ENCODE data around the gene ZNF521.

The ZNF521 gene

GRCh38 chr18:25177631-25178030 is 174.3 kb downstream of the ZNF521 start:
- no peak for TF ChIP-seq ZNF274 (IDR thresholded peaks at IDR 0.05; ENCODE audit: low read depth, low read length)
- H3K4me3 ChIP-seq (ENCODE audit: low read length): no peak overlapping the region

GRCh38 chr18:25176518-25177042 is 175.4 kb downstream of the ZNF521 start:
- no peak for TF ChIP-seq ZNF274 (IDR thresholded peaks at IDR 0.05; ENCODE audit: low read depth, low read length)

GRCh38 chr18:25175558-25176517 is 176.1 kb downstream of the ZNF521 start:
- no peak overlapping the region for H3K4me3 ChIP-seq (ENCODE audit: low read length)
- no peak for TF ChIP-seq ZNF274 (IDR thresholded peaks at IDR 0.05; ENCODE audit: low read depth, low read length)

More at GRCh38 chr18:25176518-25177042, 175.4 kb downstream of the ZNF521 start:
- H3K4me3 ChIP-seq (ENCODE audit: low read length): no peak overlapping the region

GRCh38 chr18:25174324-25174723 is 177.6 kb downstream of the ZNF521 start:
- no peak overlapping the region for H3K4me3 ChIP-seq (ENCODE audit: low read length)
- no peak for TF ChIP-seq ZNF274 (IDR thresholded peaks at IDR 0.05; ENCODE audit: low read depth, low read length)

- TF ChIP-seq ZNF274 (IDR thresholded peaks at IDR 0.05; ENCODE audit: low read depth, low read length): no peak
Measured at GRCh38 chr18:25171334-25171733, 180.6 kb downstream of the ZNF521 start.

GRCh38 chr18:25170402-25170801 is 181.6 kb downstream of the ZNF521 start:
- TF ChIP-seq ZNF274 (IDR thresholded peaks at IDR 0.05; ENCODE audit: low read depth, low read length): no peak
- no peak overlapping the region for H3K4me3 ChIP-seq (ENCODE audit: low read length)

More at GRCh38 chr18:25171334-25171733, 180.6 kb downstream of the ZNF521 start:
- no peak overlapping the region for H3K4me3 ChIP-seq (ENCODE audit: low read length)

- TF ChIP-seq ZNF274 (IDR thresholded peaks at IDR 0.05; ENCODE audit: low read depth, low read length): no peak
- no peak overlapping the region for H3K4me3 ChIP-seq (ENCODE audit: low read length)
Measured at GRCh38 chr18:25169701-25170100, 182.3 kb downstream of the ZNF521 start.

- H3K4me3 ChIP-seq (ENCODE audit: low read length): no peak overlapping the region
- no peak for TF ChIP-seq ZNF274 (IDR thresholded peaks at IDR 0.05; ENCODE audit: low read depth, low read length)
Measured at GRCh38 chr18:25167612-25168410, 184.2 kb downstream of the ZNF521 start.

- TF ChIP-seq ZNF274 (IDR thresholded peaks at IDR 0.05; ENCODE audit: low read depth, low read length): no peak
- no peak overlapping the region for H3K4me3 ChIP-seq (ENCODE audit: low read length)
Measured at GRCh38 chr18:25166113-25166512, 185.9 kb downstream of the ZNF521 start.

GRCh38 chr18:25164848-25165811 is 186.8 kb downstream of the ZNF521 start:
- H3K4me3 ChIP-seq (ENCODE audit: low read length): peak overlapping the region; percentile 82; the same call in 1 of the 2 replicates
- TF ChIP-seq ZNF274 (IDR thresholded peaks at IDR 0.05; ENCODE audit: low read depth, low read length): no peak

- no peak for TF ChIP-seq ZNF274 (IDR thresholded peaks at IDR 0.05; ENCODE audit: low read depth, low read length)
- H3K4me3 ChIP-seq (ENCODE audit: low read length): peak overlapping the region; percentile 82; the same call in 1 of the 2 replicates
Measured at GRCh38 chr18:25164211-25164847, 187.6 kb downstream of the ZNF521 start.

- H3K4me3 ChIP-seq (ENCODE audit: low read length): no peak overlapping the region
- TF ChIP-seq ZNF274 (IDR thresholded peaks at IDR 0.05; ENCODE audit: low read depth, low read length): no peak
Measured at GRCh38 chr18:25153426-25153825, 198.5 kb downstream of the ZNF521 start.
